IMR-90 (cell line): ENCODE results near the gene SUPT3H.

ENCODE experiments used
- CEBPB ChIP-seq: IDR thresholded peaks from 2 replicates; pipeline ENCODE4 v1.6.1; 2012; ENCODE audit warnings: low read depth, low read length, improper control_type of control experiment
- CHD1 ChIP-seq: IDR thresholded peaks from 2 replicates; pipeline ENCODE4 v1.6.1; 2012; ENCODE audit warnings: low read depth, low read length, improper control_type of control experiment
- CTCF ChIP-seq: conservative IDR thresholded peaks from 2 replicates; pipeline ENCODE4 v1.5.1; 2012; ENCODE audit warnings: mild to moderate bottlenecking, low read depth, low read length, improper control_type of control experiment
- ELK1 ChIP-seq: fragments of 150-350 bp; IDR thresholded peaks from 2 replicates; pipeline ENCODE4 v1.6.1; 2016; ENCODE audit warnings: low read depth, mild to moderate bottlenecking, low read length, moderate library complexity, borderline replicate concordance
- MAFK ChIP-seq: IDR thresholded peaks from 2 replicates; pipeline ENCODE4 v1.6.1; 2012; ENCODE audit warnings: low read depth, low read length, improper control_type of control experiment
- MXI1 ChIP-seq: IDR thresholded peaks from 2 replicates; pipeline ENCODE4 v1.6.1; 2012; ENCODE audit warnings: low read depth, mild to moderate bottlenecking, low read length, moderate library complexity, borderline replicate concordance
- NFE2L2 ChIP-seq: fragments of 150-350 bp; IDR thresholded peaks from 2 replicates; pipeline ENCODE4 v1.6.1; 2016; ENCODE audit warnings: low read depth, mild to moderate bottlenecking, low read length
- POLR2A ChIP-seq: IDR thresholded peaks from 2 replicates; pipeline ENCODE4 v1.6.1; 2012; ENCODE audit warnings: mild to moderate bottlenecking, low read depth, low read length
- RAD21 ChIP-seq: IDR thresholded peaks from 2 replicates; pipeline ENCODE4 v1.6.1; 2012; ENCODE audit warnings: low read length, improper control_type of control experiment
- RCOR1 ChIP-seq: IDR thresholded peaks from 2 replicates; pipeline ENCODE4 v1.6.1; 2012; ENCODE audit warnings: mild to moderate bottlenecking, low read length, improper control_type of control experiment; ENCODE audit not compliant: insufficient replicate concordance
- RFX5 ChIP-seq: IDR thresholded peaks from 2 replicates; pipeline ENCODE4 v1.8.0; 2012; ENCODE audit warnings: low read depth, mild to moderate bottlenecking, low read length, moderate library complexity

- no peak for TF ChIP-seq CTCF
- TF ChIP-seq NFE2L2 = no peak
- TF ChIP-seq POLR2A = no peak
- TF ChIP-seq CEBPB = no peak
- no peak for TF ChIP-seq MAFK
- TF ChIP-seq MXI1 = no peak
- TF ChIP-seq RFX5 = no peak
- no peak for TF ChIP-seq RCOR1
- TF ChIP-seq RAD21 = no peak
- TF ChIP-seq CHD1 = no peak
- TF ChIP-seq ELK1 = no peak
Observed at GRCh38 chr6:45426251-45426650, 48.5 kb upstream of the SUPT3H start.
